Osteoblast (primary cell): ENCODE data around the gene NCBP2L. TPM values are rescaled to one million over a fixed set of nuclear protein-coding genes. Genes with fewer than 3 reads are reported as not detected.

Experiments used
- DNase-seq: peaks from one replicate; pipeline ENCODE4 v3.0.0; 2011; ENCODE audit warnings: low spot score, mixed read lengths; ENCODE audit not compliant: insufficient read length; ENCODE audit errors: missing footprints
- H2AFZ ChIP-seq: 2 replicates; pipeline ENCODE4 v1.6.0; 2011; ENCODE audit warnings: mild to moderate bottlenecking, low read length
- H3K27ac ChIP-seq: 2 replicates; pipeline ENCODE4 v1.5.1; 2011; ENCODE audit warnings: mild to moderate bottlenecking, low read depth, low read length, moderate library complexity
- H3K27me3 ChIP-seq: 2 replicates; pipeline ENCODE4 v1.6.0; 2012; ENCODE audit warnings: mild to moderate bottlenecking, control low read depth, inconsistent platforms, low read length, moderate library complexity; ENCODE audit not compliant: insufficient read depth
- H3K36me3 ChIP-seq: 2 replicates; pipeline ENCODE4 v1.5.1; 2011; ENCODE audit warnings: mild to moderate bottlenecking, low read length, control low read depth, moderate library complexity; ENCODE audit not compliant: insufficient read depth
- H3K4me1 ChIP-seq: 2 replicates; pipeline ENCODE4 v1.5.1; 2011; ENCODE audit warnings: mild to moderate bottlenecking, low read length, control low read depth, moderate library complexity; ENCODE audit not compliant: insufficient read depth
- H3K4me2 ChIP-seq: 2 replicates; pipeline ENCODE4 v1.6.0; 2011; ENCODE audit warnings: mild to moderate bottlenecking, low read length; ENCODE audit not compliant: insufficient read depth
- H3K4me3 ChIP-seq: fragments of 200-600 bp; sonication (generic); 3 replicates; pipeline ENCODE4 v1.5.1; 2012; ENCODE audit warnings: mild to moderate bottlenecking, low read length, inconsistent platforms; ENCODE audit not compliant: insufficient read depth
- H3K79me2 ChIP-seq: 2 replicates; pipeline ENCODE4 v1.6.0; 2012; ENCODE audit warnings: mild to moderate bottlenecking, low read length, control low read depth, inconsistent platforms; ENCODE audit not compliant: insufficient read depth
- H3K9me3 ChIP-seq: 2 replicates; pipeline ENCODE4 v1.5.1; 2011; ENCODE audit warnings: low read depth, low read length, control low read depth
- H4K20me1 ChIP-seq: 2 replicates; pipeline ENCODE4 v1.6.0; 2012; ENCODE audit warnings: mild to moderate bottlenecking, low read length, control low read depth; ENCODE audit not compliant: insufficient read depth
- CTCF ChIP-seq: IDR thresholded peaks from 2 replicates; pipeline ENCODE4 v1.5.1; 2011; ENCODE audit warnings: mild to moderate bottlenecking, low read depth, low read length, moderate library complexity; ENCODE audit errors: extremely low read depth
- total RNA-seq: library from RNA; depleted of rRNA; stranded (reverse); fragments of >200 nt; gene quantifications from 2 replicates; pipeline ENCODE4 v1.2.3, GENCODE V29; 2012

Gene NCBP2L
- total RNA-seq, 1 donor = not detected

DNA sequence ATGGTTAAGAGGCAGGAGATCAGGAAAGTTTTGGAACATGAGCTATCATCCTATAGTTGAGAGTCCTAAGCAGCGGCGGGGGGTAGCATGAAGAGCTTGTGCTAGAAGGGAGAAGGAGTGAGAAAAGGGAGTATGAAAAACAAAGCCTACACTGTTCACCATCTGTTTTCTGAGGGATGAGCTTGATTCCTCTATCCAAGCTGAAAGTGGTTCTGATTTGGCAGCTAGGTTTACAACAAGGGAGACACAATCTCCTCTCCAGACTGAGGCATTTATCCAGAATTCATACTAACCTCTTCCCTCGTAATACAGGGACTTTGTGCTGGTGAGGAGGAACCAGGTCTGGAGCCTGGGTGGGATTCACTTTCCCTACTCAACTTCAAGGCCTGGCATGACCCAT lies 25.5 kb upstream of the NCBP2L start:
- DNase-seq = no peak
- Histone ChIP-seq H3K79me2 (no peaks in the 10 kb centered on the region), H3K9me3 (no peaks in the 10 kb centered on the region), H2AFZ (no peak overlapping the region), H3K4me1 (peaks cover 3% of the 10 kb centered on the region), H3K4me2 (no peak overlapping the region), H3K27ac (no peak overlapping the region), H3K4me3 (no peak overlapping the region), H3K36me3 (no peaks in the 10 kb centered on the region), H3K27me3 (peaks cover 40% of the 10 kb centered on the region), H4K20me1 (no peaks in the 10 kb centered on the region)
- TF ChIP-seq CTCF = no peak

DNA sequence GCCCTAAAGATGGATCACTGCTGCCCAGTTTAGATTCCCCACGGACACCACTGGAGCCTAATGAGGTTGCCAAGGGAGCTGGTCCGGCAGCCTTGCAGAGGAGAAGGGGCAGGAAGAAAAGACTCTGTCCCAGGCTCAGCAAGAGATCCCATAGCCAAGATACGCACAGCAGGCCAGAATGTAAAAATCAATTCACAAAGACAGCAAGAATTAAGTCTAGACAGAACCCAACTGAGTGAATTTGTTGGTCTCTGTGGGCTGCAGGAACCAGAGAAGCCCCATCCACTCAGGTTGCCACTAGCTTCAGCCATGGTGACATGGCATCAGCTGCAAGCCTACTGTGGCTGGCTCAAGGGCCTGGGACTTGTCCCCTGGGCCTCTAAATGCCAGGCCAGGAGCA lies 24.8 kb upstream of the NCBP2L start:
- H3K4me3 ChIP-seq = no peak overlapping the region
- H3K9me3 ChIP-seq = no peaks in the 10 kb centered on the region
- no peak for TF ChIP-seq CTCF
- H3K79me2 ChIP-seq = no peaks in the 10 kb centered on the region
- H3K4me1 ChIP-seq = peaks cover 2% of the 10 kb centered on the region
- H3K27me3 ChIP-seq = peaks cover 40% of the 10 kb centered on the region
- H3K27ac ChIP-seq = no peak overlapping the region
- DNase-seq = no peak
- H2AFZ ChIP-seq = no peak overlapping the region
- no peaks in the 10 kb centered on the region for H3K36me3 ChIP-seq
- H4K20me1 ChIP-seq = no peaks in the 10 kb centered on the region
- H3K4me2 ChIP-seq = no peak overlapping the region

- Histone ChIP-seq H3K79me2 (no peaks in the 10 kb centered on the region), H3K27me3 (peaks cover 44% of the 10 kb centered on the region), H3K36me3 (no peaks in the 10 kb centered on the region), H3K4me3 (no peak overlapping the region), H3K4me2 (no peak overlapping the region), H4K20me1 (no peaks in the 10 kb centered on the region), H3K27ac (no peak overlapping the region), H3K4me1 (no peaks in the 10 kb centered on the region), H2AFZ (no peak overlapping the region), H3K9me3 (no peaks in the 10 kb centered on the region)
- TF ChIP-seq CTCF = no peak
- no peak for DNase-seq
Observed at GRCh38 chrX:107753187-107753586, 24.3 kb upstream of the NCBP2L start.

DNA sequence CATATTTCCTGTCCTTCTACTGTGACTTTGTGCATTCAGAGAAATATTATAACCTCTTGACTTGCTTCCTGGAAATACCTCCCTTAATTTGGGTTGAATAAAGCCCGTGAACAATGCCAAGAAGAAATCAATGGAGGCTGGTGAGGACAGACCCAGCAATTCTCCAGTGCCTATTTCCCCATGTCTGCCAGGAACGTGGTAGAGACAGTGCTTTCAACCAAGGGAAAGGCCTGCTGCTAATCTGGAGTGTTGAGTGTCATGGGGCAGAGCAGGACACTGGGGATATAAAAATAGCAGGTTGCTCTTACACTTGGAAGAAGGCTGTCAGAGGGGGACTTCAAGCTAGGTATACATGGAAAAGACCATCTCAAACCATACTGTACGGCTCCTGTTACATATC lies 21.8 kb upstream of the NCBP2L start:
- Histone ChIP-seq H2AFZ (no peak overlapping the region), H3K27ac (no peak overlapping the region), H3K79me2 (no peaks in the 10 kb centered on the region), H3K36me3 (no peaks in the 10 kb centered on the region), H4K20me1 (no peaks in the 10 kb centered on the region), H3K4me2 (no peak overlapping the region), H3K4me3 (no peak overlapping the region), H3K27me3 (peaks cover 56% of the 10 kb centered on the region), H3K9me3 (no peaks in the 10 kb centered on the region), H3K4me1 (no peaks in the 10 kb centered on the region)
- no peak for TF ChIP-seq CTCF
- DNase-seq = no peak
